ENCODE data around the gene FASTK.
A peak's percentile ranks its signal among the peaks of the same experiment; 100 is the strongest.

FASTK gene

GRCh38 chr7:151062399-151063211 lies 18.0 kb downstream of the FASTK start:
- DNase-seq: no peak

DNA sequence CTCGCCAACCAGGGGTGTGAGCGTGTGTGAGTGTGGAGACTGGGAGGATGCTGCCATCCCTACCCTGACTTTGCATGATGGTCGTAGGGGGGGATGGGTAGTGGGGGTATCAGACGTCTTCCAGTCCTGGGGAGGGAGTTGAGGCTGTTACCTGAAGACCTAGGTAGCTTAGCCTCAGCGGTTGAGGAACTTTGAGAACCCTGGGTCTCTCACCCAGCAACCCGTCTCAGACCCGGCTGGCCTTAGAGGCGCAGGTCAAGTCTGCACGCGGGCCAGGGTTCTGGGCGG lies 18.6 kb downstream of the FASTK start:
- no peak for DNase-seq

DNA sequence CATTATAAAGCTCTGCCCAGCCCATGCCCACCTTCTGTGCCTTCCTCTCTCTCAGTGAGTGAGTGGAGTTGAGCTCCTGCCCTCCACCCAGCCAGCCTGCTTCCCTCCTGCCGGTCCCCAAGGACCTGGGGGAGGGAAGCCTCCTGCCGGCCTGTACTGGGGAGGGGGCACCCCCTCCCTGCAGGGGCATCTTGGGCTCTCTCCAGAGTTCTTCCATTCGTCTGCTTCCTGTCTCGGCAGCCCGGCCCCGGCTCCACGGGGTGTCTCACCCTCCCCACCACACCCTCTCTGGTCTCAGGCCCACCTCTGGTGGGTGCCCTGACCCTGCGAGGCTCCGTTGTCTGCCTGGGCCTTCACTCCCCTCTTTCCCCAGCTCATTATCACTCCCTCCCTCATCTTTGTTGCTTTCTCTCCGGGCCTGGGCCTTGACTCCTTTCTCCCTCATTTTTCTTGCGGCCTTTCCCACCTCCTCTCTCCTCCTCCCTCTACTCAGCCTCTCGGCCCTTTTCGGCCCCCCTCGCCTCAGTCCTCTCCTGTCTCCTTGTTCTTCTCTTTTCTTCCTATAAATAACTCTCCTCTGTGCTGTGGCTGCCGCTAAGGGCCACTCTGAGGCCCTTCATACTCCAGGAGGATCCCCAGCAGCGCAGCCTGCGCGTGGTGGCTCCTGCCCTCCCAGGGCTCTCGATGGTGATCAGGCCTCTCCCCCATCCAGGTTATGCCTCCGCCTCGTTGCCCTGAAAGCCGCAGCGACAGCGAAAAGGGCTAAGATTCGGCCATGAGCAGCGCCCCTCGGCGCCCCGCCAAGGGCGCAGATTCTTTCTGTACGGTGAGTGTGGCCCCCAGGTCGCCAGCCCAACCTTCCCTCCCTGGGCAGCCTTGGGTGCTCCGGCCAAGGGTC lies 19.1 kb downstream of the FASTK start:
- DNase-seq: no peak

GRCh38 chr7:151060416-151061212 lies 20.0 kb downstream of the FASTK start:
- no peak for DNase-seq

DNA sequence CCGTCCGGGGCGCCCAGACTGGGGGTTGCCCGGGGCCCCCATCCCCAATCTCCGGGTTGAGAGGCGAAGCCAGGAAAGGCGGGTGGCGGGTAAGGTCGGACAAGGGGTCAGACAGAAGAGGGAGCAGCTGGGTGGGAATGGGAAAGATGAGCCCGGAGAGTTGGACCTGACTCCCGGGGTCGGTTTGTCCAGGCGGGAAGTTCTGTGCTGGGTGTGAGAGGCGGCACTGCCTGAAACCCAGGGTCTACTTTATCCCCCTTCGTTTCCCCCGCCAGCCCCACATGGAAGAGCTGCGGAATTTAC lies 20.5 kb downstream of the FASTK start:
- DNase-seq: no peak

- peak; percentile 51 for DNase-seq
These were observed 21.1 kb downstream of the FASTK start, which contains the start of gene SLC4A2 for GRCh38 chr7:151059367-151060112. TSS of gene SLC4A2 (plus strand) at chr7:151059589. CDS start at chr7:151061988, 2,399 bp downstream.

- no peak for DNase-seq
These were observed 21.7 kb downstream of the FASTK start for GRCh38 chr7:151058781-151059366.

- peak; percentile 99 for DNase-seq
These were observed 22.4 kb downstream of the FASTK start for GRCh38 chr7:151057989-151058780.

- no peak for DNase-seq
These were observed 23.1 kb downstream of the FASTK start, which contains the start of gene CDK5 for GRCh38 chr7:151057506-151057988. TSS of gene CDK5 (minus strand) at chr7:151057897. CDS start at chr7:151057848, 49 bp downstream.

DNA sequence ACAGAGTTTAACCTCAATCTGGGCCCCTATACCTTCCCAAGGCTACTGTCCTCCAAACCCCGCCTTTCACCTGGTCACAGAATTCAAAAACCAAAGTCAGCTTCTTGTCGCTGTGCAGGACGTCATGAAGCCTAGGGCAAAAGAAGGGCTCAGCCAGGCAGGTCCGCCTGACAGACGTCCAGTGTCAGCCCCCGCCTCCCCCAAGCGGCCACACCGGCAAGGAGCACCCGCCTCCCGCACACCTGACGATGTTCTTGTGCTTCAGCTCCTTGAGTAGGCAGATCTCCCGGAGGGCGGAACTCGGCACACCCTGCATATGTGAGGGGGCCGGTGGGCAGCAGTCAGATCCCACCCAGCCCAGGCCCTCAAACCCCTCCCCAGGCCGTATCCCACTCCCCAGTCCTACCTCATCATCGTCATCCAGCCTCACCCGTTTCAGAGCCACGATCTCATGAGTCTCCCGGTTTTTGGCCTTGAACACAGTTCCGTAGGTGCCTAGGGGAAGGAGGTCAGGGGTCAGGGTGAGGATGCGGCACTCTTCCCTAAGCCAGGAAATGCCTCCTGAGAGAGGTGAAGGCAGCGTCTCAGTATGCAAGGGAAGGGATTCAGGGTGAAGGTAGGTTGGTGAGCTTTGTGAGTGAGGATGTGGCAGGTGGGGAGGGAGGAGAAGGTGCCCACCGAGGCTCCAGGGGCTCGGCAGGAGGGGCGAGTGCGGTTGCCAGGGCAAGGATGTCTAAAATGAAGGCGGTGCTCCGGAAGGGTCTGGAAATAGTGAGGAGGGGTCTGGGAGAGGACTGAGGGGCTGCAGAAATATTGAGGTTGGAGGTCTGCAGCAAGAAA lies 23.7 kb downstream of the FASTK start:
- DNase-seq: no peak

- no peak for DNase-seq
These were observed 24.3 kb downstream of the FASTK start for GRCh38 chr7:151056283-151056665.

DNA sequence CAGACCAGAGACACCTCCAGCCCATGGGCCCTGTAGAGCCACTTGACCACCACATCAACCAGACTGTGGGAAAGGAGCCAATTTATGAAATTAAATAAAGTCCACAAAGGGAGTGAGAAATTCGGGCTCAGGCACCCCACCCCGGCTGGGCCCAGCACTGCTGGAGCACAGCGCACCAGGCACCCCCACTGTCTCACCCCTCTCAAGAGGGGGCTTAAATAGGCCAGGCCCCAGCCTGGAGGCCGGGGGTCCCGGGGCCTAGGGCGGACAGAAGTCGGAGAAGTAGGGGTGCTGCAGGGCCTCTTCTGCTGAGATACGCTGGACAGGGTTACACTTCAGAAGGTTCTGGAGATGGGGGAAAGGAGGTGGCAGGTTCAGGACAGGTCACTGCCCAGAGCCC lies 26.9 kb downstream of the FASTK start:
- no peak for DNase-seq

DNA sequence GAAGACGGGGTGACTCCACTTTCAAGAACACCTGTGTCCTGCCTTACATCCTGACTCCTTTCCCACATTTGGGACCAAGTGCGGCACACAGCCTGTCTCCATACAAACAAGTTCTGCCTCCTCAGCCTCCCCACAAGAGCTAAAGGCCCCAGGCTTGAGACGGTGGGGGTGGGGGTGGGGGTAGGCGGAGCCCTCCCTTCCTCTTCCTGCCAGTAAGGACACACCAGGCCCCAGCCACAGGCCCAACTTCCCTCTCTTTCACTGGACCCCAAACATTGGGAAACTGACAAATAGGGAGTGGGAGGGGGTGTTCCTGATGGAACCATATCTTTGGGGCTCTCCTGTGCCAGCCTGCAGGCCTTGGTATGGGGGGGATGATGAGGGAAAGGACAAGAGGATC lies 27.5 kb downstream of the FASTK start:
- no peak for DNase-seq

DNA sequence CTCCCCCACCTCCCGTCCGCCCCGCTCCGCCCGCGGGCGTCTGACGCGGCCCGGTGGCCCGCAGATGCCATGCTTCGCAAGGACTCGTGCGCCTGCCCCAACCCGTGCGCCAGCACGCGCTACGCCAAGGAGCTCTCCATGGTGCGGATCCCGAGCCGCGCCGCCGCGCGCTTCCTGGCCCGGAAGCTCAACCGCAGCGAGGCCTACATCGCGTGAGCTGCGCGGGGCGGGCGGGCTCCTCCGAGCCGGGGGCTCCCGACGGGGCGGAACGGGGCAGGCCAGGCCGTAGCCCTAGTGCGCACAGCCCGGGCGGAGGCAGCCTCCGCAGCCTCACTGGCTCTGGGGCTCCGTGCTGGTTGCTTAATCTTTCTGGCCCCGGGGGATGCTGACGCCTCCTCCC lies 29.5 kb downstream of the FASTK start:
- peak; percentile 48 for DNase-seq

DNA sequence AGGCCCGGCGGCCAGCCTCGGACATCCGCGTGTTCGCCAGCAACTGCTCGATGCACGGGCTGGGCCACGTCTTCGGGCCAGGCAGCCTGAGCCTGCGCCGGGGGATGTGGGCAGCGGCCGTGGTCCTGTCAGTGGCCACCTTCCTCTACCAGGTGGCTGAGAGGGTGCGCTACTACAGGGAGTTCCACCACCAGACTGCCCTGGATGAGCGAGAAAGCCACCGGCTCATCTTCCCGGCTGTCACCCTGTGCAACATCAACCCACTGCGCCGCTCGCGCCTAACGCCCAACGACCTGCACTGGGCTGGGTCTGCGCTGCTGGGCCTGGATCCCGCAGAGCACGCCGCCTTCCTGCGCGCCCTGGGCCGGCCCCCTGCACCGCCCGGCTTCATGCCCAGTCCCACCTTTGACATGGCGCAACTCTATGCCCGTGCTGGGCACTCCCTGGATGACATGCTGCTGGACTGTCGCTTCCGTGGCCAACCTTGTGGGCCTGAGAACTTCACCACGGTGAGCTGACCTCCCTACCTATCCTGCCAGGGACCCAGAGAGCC lies 31.6 kb downstream of the FASTK start:
- no peak for DNase-seq

- DNase-seq: no peak
These were observed 32.4 kb downstream of the FASTK start, which contains the start of gene ASIC3 for GRCh38 chr7:151047976-151048815. TSS of gene ASIC3 (plus strand) at chr7:151048531. CDS start at chr7:151048886, 355 bp downstream.

GRCh38 chr7:151046603-151047573 lies 33.7 kb downstream of the FASTK start:
- DNase-seq: peak; percentile 15

GRCh38 chr7:151045967-151046366 lies 34.6 kb downstream of the FASTK start:
- DNase-seq: no peak

Measured in amniotic stem cell (primary cell).